ENCODE measurements around the gene RBMS1.

RBMS1 gene

DNA sequence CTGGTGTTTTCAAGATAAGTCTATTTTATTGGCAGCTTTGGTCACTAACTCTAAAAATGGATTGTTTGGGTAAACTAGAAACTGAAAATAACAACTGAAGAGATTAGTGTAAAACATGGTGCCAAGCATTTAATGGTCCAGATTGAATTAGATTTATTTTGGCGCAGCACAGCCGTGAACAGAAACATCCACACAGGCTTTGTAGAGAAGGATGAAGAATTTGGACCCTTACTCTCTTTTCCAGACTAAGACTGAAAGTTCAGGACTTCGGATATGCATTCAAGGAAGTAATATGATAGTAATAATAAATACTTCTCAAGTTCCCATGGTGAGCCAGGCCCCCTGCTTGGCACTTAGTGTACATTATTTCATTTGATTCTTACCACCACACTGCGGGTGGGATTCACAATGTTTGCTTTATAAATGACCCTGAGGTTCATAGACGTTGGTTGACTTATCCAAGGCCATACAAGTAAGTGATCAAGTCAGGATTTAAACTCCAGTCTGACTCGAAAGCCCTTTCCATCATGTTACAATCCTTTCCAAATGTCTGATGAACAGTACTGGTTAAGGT is 239.3 kb downstream of the RBMS1 start:
- no peak for DNase-seq (ENCODE audit: low read depth in 3 of 3)

- DNase-seq (ENCODE audit: low read depth in 3 of 3): no peak
Observed at GRCh38 chr2:160253440-160254188, 240.0 kb downstream of the RBMS1 start.

DNA sequence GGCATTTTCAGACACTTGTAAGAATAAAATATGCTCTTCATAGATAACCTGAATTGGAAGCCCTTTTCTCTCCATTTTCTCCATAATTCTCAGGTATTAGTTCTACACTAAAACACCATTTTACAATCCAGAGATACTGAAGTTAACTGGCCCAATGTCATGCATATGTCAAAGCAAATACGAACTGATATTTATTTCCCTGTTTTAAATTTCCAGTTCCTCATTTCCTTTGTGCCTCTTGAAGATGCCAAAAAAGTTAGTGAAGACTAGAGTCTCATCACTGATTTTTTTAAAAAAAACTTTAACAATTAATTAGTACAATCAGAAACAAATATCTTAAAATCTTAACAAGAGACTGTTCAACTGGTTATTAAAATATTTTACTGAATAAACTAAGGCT is 240.7 kb downstream of the RBMS1 start:
- DNase-seq (ENCODE audit: low read depth in 3 of 3): no peak

DNA sequence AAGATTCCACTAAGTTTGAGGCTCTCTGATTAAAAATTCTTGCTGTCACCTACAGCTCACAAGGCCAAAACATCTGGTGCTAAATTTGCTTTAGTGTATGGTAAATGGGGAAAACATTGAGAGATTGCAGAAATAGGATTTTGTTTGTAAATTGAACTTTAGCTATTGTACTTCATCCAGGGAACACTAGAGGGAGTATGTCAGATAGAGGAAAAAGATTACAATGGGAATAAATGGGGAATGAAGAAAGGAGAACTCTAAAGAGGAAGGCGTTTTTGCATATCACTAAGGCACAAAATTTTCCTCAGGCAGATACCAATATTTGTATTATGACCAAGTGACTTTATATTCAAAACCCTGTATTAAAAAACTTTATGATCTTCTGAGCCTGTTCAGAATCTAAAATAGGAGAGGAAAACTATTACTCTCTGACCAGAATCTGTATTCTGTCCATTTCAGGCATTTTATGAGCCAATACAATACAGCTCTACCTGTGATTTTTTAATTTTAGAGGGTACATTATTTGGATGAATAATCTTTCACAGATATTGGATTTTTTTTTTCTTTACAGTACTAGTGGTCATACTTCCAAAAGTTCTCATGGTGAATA is 241.2 kb downstream of the RBMS1 start:
- DNase-seq (ENCODE audit: low read depth in 3 of 3): no peak

DNA sequence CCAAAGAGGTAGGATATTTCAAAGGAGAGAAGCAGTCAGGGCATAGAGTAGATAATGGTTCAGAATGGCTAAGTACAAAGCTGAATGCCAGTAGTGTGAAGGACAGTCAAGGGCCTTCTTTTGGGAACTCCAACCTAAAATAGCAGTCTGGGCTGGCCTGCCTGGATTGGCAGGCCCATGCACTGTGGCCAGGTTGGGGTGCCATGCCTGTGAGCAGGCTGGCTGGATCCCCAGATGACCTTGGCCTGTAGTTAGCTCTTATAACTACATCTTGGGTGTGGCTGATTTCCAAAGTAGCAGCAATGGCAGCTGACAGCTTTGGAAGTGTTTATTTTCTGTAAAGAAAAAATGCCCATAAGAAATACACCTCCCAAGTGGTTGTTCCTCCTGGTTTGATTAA is 242.0 kb downstream of the RBMS1 start:
- no peak for DNase-seq (ENCODE audit: low read depth in 3 of 3)

DNA sequence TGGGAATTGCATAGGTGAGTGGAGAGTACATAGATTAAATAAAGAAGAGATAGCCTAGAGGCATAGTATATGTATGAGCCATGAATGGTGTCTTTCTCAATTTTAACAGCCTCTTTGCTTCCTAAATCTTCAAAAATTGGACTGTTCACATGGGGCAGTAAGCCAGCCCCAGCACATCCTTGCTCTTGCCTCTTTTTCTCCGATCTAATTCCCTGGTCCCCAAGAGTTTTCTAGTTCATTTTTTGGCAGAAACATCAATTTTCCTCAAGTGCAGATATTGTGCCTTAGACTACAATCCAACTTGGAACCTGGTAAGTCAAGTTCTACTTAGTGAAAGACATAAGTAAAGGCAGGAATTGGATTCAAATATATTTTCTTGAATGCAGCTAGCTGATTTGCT is 243.7 kb downstream of the RBMS1 start:
- DNase-seq (ENCODE audit: low read depth in 3 of 3): no peak

DNA sequence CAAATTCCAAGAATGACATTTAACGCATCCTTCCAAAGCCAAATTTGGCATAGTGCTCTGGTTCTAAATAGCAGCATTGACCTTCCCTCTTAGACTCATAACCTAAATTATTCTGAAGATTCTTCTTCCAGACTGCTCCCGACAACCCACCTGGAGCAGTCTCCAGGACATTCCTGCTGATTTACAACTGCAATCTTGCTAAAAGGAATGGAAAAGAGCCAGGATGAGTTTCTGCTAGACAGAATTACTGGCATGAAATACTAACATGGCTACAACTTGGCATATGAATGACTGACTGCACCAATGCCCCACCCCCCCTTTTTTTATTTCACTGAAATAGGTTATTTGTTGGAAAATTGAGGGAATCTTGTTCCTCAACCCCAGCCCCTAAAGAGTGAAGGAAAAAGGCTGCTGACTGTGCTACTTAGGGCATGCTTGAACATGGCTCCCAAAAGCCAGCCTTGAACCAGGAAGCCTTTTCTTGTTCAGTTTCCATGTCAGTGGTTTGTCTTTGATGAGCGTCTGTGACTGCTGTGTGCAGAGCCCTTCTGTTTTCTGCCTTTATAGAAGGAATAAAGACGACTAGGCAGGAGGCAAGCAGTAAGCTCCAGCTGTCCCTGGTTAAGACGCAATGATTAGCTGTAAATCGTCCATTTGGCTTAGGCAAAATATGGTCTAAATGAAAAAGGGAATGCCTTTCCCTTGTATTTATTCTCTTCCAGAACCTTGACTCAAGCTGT is 246.1 kb downstream of the RBMS1 start:
- no peak for DNase-seq (ENCODE audit: low read depth in 3 of 3)

- no peak for DNase-seq (ENCODE audit: low read depth in 3 of 3)
Observed at GRCh38 chr2:160246356-160246755, 247.3 kb downstream of the RBMS1 start.

GRCh38 chr2:160245614-160246155 is 247.9 kb downstream of the RBMS1 start:
- no peak for DNase-seq (ENCODE audit: low read depth in 3 of 3)

DNA sequence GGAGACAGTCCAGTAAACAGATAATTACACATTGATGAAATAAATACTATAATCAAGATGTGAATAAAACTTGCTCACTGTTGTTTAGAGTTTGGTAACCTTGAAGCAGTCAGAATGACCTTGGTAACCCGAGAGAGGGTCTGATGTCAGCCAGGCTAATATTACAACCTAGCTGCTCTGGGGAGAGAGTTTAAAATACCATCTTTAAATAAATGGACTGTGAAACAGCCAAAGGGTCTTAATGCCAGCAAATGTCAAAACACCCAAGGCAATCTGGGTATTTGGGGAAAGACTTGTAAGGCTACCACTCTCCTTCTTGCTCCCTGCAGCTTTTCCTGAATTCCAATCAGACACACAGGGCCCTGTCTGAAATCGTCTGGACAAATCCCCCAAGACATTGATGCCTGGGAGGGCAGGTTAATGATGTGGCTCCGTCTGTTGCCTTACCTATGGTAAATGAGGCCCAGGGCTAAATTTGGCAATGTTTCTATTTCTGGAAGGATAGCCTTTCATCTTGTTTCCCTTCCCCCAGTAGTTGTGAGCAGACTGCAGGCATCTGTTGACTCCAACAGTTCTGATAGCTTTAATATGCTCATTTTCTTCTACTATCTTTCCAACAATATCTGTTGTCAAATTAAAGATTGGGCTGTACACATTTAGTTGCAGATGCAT is 250.6 kb downstream of the RBMS1 start:
- no peak for DNase-seq (ENCODE audit: low read depth in 3 of 3)

DNA sequence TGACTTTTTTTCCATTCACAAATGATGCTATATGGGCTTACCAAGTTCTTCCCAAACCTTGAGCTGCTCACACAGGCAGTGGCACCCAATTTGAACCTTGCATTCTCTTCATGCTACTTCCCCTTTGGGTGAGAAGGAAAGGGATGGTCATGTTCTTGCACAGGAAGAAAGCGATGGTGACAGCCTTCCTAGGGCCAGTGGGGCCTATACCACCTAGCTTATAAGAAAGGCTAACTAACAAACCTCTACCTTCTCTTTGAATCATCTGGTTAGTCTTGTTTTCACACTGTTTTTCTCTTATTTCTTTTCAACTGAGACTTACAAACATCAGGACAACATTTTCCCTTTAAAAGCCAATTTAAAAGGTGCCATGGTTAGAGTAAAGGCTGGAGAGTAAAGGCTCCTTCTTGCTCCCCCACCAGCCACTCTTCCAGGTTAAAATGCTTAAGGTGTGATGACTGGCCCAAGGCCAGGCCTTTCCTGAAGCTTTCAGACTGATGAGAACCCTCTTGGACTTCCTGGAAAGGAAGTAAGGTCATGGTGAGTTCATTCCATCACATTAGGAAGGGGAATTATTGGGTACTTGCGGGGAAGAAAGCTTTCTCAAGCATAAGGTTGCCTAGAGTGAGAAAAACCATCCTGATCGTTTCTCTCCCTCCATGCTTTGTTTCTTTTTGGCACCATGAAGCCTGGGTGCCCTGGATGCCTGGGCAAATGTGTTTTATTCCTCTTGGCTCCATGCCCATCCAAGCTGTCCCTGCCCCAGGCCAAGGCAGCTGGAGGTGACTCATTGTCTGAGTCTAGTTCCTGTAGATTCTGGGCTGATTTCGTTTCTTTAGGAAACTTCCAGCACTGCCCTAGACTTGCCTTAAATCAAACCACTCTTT is 252.1 kb downstream of the RBMS1 start:
- DNase-seq (ENCODE audit: low read depth in 3 of 3): no peak

DNA sequence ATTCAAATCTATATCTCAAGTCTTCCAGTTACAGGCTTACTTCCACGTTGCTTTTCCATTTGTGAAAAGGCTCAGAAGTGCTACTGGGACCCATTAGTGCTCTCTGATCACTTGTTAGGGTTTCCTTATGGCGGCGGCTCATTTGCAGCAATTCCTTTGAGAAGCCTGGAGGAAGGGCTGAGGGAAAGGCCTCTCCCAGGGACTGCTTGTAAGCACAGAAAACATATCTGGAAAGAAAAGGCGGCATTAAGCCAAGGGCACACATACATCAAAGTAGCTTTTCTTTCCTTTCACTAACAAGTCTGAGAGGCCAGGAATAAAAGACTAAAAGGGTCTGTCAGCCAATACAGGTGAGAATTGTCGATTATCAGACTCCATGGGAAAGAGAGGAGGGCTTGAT is 254.2 kb downstream of the RBMS1 start:
- no peak for DNase-seq (ENCODE audit: low read depth in 3 of 3)

GRCh38 chr2:160238392-160238791 is 255.2 kb downstream of the RBMS1 start:
- no peak for DNase-seq (ENCODE audit: low read depth in 3 of 3)

DNA sequence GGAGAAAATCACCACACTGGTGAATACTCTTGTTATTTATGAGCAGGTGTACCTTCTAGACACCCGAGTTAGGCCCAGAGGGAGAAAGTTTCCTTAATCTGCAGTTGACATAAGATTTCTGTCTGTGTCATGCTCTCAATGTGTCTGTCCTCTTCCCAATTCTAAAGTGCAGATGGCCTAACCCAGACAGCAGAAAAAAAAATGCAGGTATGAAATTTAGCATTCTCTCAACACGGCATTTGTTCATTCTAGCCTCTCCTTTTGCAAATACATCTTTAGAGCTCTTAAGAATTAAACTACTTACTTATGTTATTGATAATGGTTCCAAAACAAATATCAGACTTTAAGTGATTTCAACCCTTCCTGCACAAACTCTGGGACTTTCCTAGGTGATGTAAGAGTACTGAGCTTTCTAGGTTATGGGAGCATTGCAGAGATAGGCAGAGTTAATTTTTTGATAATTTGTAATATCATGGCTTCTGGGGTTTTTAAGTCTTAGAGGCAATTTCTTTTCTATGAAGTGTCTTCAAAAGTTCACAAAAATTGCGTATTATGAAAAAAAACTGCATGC is 260.6 kb downstream of the RBMS1 start:
- DNase-seq (ENCODE audit: low read depth in 3 of 3): no peak

DNA sequence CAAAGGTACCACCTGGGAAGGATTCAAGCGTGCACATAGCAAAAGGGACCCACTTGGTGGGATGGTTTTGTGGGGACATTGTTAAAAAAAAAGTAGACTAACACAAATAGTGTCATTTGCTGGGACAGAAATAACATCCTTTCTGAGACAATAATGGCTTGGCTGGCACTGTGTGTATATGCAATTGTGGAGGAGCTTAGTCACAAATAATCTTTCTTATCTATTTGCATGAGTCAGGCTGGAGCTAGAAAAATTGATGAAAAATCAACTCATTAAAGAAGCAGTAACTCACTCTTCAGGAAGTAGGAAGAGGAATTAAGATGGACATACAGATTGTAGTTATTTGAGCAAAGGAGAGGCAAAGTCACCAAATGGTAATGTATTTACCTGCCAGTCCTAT is 264.0 kb downstream of the RBMS1 start:
- DNase-seq (ENCODE audit: low read depth in 3 of 3): no peak

GRCh38 chr2:160228141-160228917 is 265.3 kb downstream of the RBMS1 start:
- DNase-seq (ENCODE audit: low read depth in 3 of 3): no peak

- no peak for DNase-seq (ENCODE audit: low read depth in 3 of 3)
Observed at GRCh38 chr2:160227293-160227915, 266.2 kb downstream of the RBMS1 start.

DNA sequence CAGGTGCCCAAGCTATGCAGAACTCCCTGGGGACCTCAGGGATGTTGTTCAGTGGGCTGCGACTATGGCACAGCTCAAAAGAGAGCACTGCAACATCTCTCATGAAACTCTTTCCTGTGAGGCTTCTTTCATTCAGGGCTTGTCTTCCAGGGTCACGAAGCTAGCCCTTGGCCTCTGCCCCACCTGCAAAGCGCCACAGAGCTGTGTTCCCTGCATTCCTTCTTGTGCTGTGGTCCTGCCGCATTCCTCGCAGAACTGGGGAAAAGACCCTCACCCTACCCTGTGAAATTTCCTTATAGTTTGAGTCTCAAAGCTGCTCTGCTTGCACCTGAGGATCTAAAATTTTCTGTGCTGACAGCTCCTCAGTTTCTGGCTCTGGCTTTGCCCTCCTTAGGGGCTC is 267.2 kb downstream of the RBMS1 start:
- DNase-seq (ENCODE audit: low read depth in 3 of 3): no peak

DNA sequence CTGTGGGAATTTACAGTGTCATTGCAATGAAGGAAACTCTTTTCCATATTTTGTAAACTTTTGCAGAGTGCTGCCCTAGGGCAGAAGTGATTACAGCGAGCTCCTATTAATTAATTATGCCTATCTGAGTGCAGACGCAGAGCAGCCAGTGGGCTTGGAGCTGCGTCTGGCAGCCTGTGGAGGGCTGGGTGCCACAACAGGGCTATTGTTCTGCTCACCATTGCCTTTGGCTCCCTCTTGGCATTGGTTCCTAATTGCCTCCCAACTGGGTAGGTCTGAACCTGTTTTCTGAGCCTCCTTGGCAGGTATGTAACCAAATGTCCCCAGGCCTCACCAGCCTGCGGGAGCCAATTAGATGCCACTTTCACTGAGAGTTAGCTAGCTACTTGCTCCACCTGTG is 267.9 kb downstream of the RBMS1 start:
- no peak for DNase-seq (ENCODE audit: low read depth in 3 of 3)

Data from stimulated activated CD4-positive, alpha-beta T cell treated with anti-CD3 and anti-CD28 coated beads, TNF-alpha, amount 100 ng/mL, for 48 hours (primary cell).